Activated T-helper 2 cell treated with anti-CD3 and anti-CD28 coated beads, Interferon-gamma antibody, Interleukin-2, Interleukin-4, amounts not matched to agents 10 μg/mL and 5 μg/mL and 100 μg/mL, durations not matched to agents 14 hours and 24 hours and 36 hours (primary cell): ENCODE data around the gene CLPTM1L. TPM values are rescaled to one million over a fixed set of nuclear protein-coding genes. Genes with fewer than 3 reads are reported as not detected.
"Not testable (repeated sequence)": the region's sequence is repeated elsewhere in the genome, so short reads cannot be mapped to it uniquely, and the experiment has no call there.

Experiments
- DNase-seq: peaks from one replicate; pipeline ENCODE4 v3.0.0; 2021; ENCODE audit warnings: low spot score
- H3K27ac Mint-ChIP-seq: one replicate; pipeline ENCODE4 v1.8.0; 2021; ENCODE audit warnings: mixed read lengths
- H3K27me3 Mint-ChIP-seq: one replicate; pipeline ENCODE4 v1.8.0; 2021; ENCODE audit warnings: low read depth, mixed read lengths
- H3K36me3 Mint-ChIP-seq: one replicate; pipeline ENCODE4 v1.8.0; 2021; ENCODE audit warnings: low read depth, mixed read lengths
- H3K4me1 Mint-ChIP-seq: one replicate; pipeline ENCODE4 v1.8.0; 2021; ENCODE audit warnings: low read depth, mixed read lengths
- H3K4me3 Mint-ChIP-seq: one replicate; pipeline ENCODE4 v1.8.0; 2021; ENCODE audit warnings: low read depth, mild to moderate bottlenecking, moderate library complexity, mixed read lengths
- H3K9me3 Mint-ChIP-seq: one replicate; pipeline ENCODE4 v1.8.0; 2021; ENCODE audit warnings: mixed read lengths
- intact Hi-C: fragments of 100-400 bp; cut with micrococcal nuclease; formaldehyde crosslinking; loops from one replicate; pipeline ENCODE4 v1.15.1; 2023
- total RNA-seq: library from RNA; stranded (reverse); gene quantifications from 2 replicates; pipeline ENCODE4 v1.2.3, GENCODE V29; 2022

CLPTM1L gene
- total RNA-seq, 1 donor from 2014 or later, result 102 TPM

DNA sequence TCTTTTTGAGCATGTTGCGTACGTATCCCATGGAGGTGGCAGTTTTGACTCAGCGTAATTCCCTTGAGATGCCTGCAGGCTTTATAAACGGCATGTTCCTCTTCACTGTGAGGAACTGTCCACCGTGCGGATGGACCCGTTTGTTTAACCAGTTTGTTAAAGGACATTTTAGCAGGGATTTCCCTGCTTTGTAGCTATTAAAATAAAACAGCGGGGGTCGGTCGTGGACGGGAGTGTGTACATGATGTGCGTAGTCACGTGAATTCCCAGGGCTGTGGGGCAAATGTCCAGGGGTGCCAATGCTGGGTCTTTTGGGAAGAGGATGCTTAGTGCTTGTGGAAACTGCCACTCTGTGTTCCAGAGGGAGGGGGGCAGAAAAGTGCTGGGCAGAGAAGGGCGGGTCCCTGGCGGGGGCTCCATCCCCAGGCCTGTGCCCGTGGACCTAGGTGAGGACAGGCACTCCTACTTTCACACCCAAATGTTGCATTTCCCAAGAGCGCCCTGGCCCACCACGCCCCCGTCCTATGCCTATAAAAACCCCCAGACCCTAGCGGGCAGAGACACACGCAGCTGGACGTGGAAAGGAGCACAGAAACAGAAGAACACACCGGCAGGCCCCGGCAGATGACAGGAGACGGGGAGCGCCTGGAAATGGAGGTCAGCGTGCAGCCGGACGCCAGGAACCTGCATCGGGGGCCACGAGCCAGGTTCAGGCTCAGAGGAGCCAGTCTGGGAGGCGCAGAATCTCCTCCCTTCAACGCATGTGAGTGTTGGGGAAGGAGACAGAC is 46.0 kb downstream of the CLPTM1L start:
- intact Hi-C loops, result loop anchor here (10.0 kb wide), 1 partner anchor 46 kb away; the partner anchor contains the start of gene CLPTM1L
- H3K4me1 Mint-ChIP-seq, result peaks cover 5% of the 10 kb centered on the region
- H3K27me3 Mint-ChIP-seq, result peaks cover 22% of the 10 kb centered on the region
- no peak overlapping the region for H3K27ac Mint-ChIP-seq
- H3K36me3 Mint-ChIP-seq, result no peaks in the 10 kb centered on the region
- H3K4me3 Mint-ChIP-seq, result no peak overlapping the region
- no peak for DNase-seq
- H3K9me3 Mint-ChIP-seq, result no peaks in the 10 kb centered on the region

DNA sequence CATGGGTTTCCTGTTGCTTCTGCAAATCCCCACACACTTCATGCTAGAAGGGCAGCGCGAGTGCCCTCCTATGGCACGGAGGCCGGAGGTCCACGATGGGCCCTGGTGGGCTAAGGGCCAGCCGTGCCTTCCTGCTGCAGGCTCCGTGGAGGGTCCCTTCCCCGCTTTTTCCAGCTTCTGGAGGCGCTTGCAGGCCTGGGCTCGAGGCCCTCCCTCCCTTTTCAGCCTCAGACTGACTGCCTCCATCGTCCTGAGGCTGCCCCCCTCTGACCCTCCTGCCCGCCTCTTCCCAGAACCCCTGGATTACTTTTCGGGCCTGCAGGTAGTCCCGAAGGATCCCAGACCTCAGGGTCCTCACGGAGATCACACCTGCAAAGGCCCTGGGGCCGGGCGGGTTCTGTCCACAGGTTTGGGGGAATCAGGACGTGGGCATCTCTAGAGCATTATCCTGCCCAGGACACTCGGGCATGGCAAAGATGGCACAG is 46.8 kb downstream of the CLPTM1L start:
- Mint-ChIP-seq H3K27ac (no peak overlapping the region), H3K36me3 (no peaks in the 10 kb centered on the region), H3K27me3 (peaks cover 15% of the 10 kb centered on the region), H3K9me3 (no peaks in the 10 kb centered on the region), H3K4me3 (no peak overlapping the region), H3K4me1 (peaks cover 5% of the 10 kb centered on the region)
- intact Hi-C loops, result loop anchor here (10.0 kb wide), 1 partner anchor 47 kb away; the partner anchor contains the start of gene CLPTM1L
- DNase-seq, result no peak

DNA sequence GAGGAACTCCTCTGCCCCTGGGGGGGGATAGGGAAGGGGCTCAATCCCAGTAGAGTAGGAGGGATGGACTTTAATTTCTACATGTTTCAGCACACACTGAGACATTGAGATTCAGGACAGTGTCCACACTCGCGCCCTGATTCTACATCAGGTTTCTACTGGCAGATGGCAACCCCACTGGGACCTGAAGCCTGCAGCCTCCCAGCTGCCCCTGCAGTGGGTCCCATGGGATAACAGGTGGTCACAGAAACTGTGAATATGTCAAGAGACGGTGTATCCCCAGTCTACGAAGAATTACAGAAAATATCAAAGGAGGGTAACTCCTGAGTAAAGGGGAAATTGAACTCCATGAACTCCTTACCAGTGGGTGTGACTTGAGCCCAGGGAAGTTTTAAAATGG is 47.7 kb downstream of the CLPTM1L start:
- peaks cover 7% of the 10 kb centered on the region for H3K27me3 Mint-ChIP-seq
- H3K4me1 Mint-ChIP-seq, result peaks cover 6% of the 10 kb centered on the region
- no peak overlapping the region for H3K27ac Mint-ChIP-seq
- H3K36me3 Mint-ChIP-seq, result peaks cover 3% of the 10 kb centered on the region
- intact Hi-C loops, result loop anchor here (10.0 kb wide), 1 partner anchor 48 kb away; the partner anchor contains the start of gene CLPTM1L
- no peak overlapping the region for H3K4me3 Mint-ChIP-seq
- no peaks in the 10 kb centered on the region for H3K9me3 Mint-ChIP-seq
- DNase-seq, result no peak

GRCh38 chr5:1295650-1296037 is 49.3 kb downstream of the CLPTM1L start:
- peaks cover 6% of the 10 kb centered on the region for H3K4me1 Mint-ChIP-seq
- H3K27me3 Mint-ChIP-seq, result peaks cover 2% of the 10 kb centered on the region
- peaks cover 3% of the 10 kb centered on the region for H3K36me3 Mint-ChIP-seq
- DNase-seq, result no peak
- H3K4me3 Mint-ChIP-seq, result peak overlapping the region; percentile 60
- H3K27ac Mint-ChIP-seq, result no peak overlapping the region
- no peaks in the 10 kb centered on the region for H3K9me3 Mint-ChIP-seq
- intact Hi-C loops, result loop anchor here (10.0 kb wide), 1 partner anchor 49 kb away; the partner anchor contains the start of gene CLPTM1L

- peaks cover 3% of the 10 kb centered on the region for H3K36me3 Mint-ChIP-seq
- H3K9me3 Mint-ChIP-seq, result no peaks in the 10 kb centered on the region
- peak within 1 kb of the TSS; percentile 60 for H3K4me3 Mint-ChIP-seq
- intact Hi-C loops, result loop anchor here (10.0 kb wide), 1 partner anchor 50 kb away; the partner anchor contains the start of gene CLPTM1L
- H3K27ac Mint-ChIP-seq, result no peak within 1 kb of the TSS
- peak; percentile 66 for DNase-seq
- peaks cover 2% of the 10 kb centered on the region for H3K27me3 Mint-ChIP-seq
- peaks cover 6% of the 10 kb centered on the region for H3K4me1 Mint-ChIP-seq
Observed at GRCh38 chr5:1294835-1295649, 49.9 kb downstream of the CLPTM1L start, which contains the start of gene TERT. Gene TERT (minus strand): TSS chr5:1295068. CDS start chr5:1294989, 79 bp downstream.

DNA sequence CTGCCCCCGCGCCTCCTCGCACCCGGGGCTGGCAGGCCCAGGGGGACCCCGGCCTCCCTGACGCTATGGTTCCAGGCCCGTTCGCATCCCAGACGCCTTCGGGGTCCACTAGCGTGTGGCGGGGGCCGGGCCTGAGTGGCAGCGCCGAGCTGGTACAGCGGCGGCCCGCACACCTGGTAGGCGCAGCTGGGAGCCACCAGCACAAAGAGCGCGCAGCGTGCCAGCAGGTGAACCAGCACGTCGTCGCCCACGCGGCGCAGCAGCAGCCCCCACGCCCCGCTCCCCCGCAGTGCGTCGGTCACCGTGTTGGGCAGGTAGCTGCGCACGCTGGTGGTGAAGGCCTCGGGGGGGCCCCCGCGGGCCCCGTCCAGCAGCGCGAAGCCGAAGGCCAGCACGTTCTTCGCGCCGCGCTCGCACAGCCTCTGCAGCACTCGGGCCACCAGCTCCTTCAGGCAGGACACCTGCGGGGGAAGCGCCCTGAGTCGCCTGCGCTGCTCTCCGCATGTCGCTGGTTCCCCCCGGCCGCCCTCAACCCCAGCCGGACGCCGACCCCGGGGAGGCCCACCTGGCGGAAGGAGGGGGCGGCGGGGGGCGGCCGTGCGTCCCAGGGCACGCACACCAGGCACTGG is 50.6 kb downstream of the CLPTM1L start:
- peaks cover 2% of the 10 kb centered on the region for H3K27me3 Mint-ChIP-seq
- peak overlapping the region; percentile 37 for H3K4me3 Mint-ChIP-seq
- peaks cover 6% of the 10 kb centered on the region for H3K4me1 Mint-ChIP-seq
- H3K36me3 Mint-ChIP-seq, result peaks cover 3% of the 10 kb centered on the region
- no peak for DNase-seq
- H3K9me3 Mint-ChIP-seq, result no peaks in the 10 kb centered on the region
- no peak overlapping the region for H3K27ac Mint-ChIP-seq
- intact Hi-C loops, result loop anchor here (10.0 kb wide), 1 partner anchor 50 kb away; the partner anchor contains the start of gene CLPTM1L

DNA sequence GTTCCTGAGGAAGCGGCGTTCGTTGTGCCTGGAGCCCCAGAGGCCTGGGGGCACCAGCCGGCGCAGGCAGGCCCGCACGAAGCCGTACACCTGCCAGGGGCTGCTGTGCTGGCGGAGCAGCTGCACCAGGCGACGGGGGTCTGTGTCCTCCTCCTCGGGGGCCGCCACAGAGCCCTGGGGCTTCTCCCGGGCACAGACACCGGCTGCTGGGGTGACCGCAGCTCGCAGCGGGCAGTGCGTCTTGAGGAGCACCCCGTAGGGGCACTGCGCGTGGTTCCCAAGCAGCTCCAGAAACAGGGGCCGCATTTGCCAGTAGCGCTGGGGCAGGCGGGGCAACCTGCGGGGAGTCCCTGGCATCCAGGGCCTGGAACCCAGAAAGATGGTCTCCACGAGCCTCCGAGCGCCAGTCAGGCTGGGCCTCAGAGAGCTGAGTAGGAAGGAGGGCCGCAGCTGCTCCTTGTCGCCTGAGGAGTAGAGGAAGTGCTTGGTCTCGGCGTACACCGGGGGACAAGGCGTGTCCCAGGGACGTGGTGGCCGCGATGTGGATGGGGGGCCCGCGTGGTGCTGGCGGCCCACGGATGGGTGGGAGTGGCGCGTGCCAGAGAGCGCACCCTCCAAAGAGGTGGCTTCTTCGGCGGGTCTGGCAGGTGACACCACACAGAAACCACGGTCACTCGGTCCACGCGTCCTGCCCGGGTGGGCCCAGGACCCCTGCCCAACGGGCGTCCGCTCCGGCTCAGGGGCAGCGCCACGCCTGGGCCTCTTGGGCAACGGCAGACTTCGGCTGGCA is 51.3 kb downstream of the CLPTM1L start:
- no peak for DNase-seq
- intact Hi-C loops, result loop anchor here (10.0 kb wide), 1 partner anchor 51 kb away; the partner anchor contains the start of gene CLPTM1L
- Mint-ChIP-seq H3K36me3 (peaks cover 5% of the 10 kb centered on the region), H3K27ac (peak overlapping the region; percentile 7), H3K4me1 (peaks cover 6% of the 10 kb centered on the region), H3K9me3 (peaks cover 2% of the 10 kb centered on the region), H3K4me3 (peak overlapping the region; percentile 64), H3K27me3 (peaks cover 2% of the 10 kb centered on the region)

- no peak for DNase-seq
- Mint-ChIP-seq H3K27ac (no peak overlapping the region), H3K27me3 (peaks cover 2% of the 10 kb centered on the region), H3K4me3 (peak overlapping the region; percentile 21), H3K9me3 (peaks cover 9% of the 10 kb centered on the region), H3K36me3 (peaks cover 12% of the 10 kb centered on the region), H3K4me1 (peaks cover 6% of the 10 kb centered on the region)
- intact Hi-C loops, result loop anchor here (10.0 kb wide), 1 partner anchor 52 kb away; the partner anchor contains the start of gene CLPTM1L
Observed at GRCh38 chr5:1292846-1293415, 52.0 kb downstream of the CLPTM1L start.

GRCh38 chr5:1292139-1292538 is 52.8 kb downstream of the CLPTM1L start:
- H3K27me3 Mint-ChIP-seq, result peaks cover 2% of the 10 kb centered on the region
- intact Hi-C loops, result loop anchor here (10.0 kb wide), 1 partner anchor 53 kb away; the partner anchor contains the start of gene CLPTM1L
- peaks cover 6% of the 10 kb centered on the region for H3K4me1 Mint-ChIP-seq
- peaks cover 10% of the 10 kb centered on the region for H3K9me3 Mint-ChIP-seq
- no peak overlapping the region for H3K27ac Mint-ChIP-seq
- DNase-seq, result no peak
- no peak overlapping the region for H3K4me3 Mint-ChIP-seq
- H3K36me3 Mint-ChIP-seq, result peaks cover 18% of the 10 kb centered on the region

GRCh38 chr5:1291611-1292080 is 53.3 kb downstream of the CLPTM1L start:
- intact Hi-C loops, result loop anchor here (10.0 kb wide), 1 partner anchor 53 kb away; the partner anchor contains the start of gene CLPTM1L
- Mint-ChIP-seq H3K27me3 (peaks cover 2% of the 10 kb centered on the region), H3K36me3 (peaks cover 21% of the 10 kb centered on the region), H3K4me3 (no peak overlapping the region), H3K27ac (no peak overlapping the region), H3K4me1 (peaks cover 6% of the 10 kb centered on the region), H3K9me3 (peaks cover 10% of the 10 kb centered on the region)
- DNase-seq, result no peak

DNA sequence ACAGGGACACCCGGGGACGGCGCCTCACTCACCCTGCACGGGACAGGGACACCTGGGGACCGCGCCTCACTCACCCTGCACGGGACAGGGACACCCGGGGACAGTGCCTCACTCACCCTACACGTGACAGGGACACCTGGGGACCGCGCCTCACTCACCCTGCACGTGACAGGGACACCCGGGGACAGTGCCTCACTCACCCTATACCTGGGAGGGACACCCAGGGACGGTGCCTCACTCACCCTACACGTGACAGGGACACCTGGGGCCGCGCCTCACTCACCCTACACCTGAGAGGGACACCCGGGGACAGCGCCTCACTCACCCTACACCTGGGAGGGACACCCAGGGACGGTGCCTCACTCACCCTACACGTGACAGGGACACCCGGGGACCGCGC is 53.9 kb downstream of the CLPTM1L start:
- not testable (repeated sequence) for DNase-seq, H3K9me3 Mint-ChIP-seq, H3K4me3 Mint-ChIP-seq, H3K4me1 Mint-ChIP-seq, H3K27ac Mint-ChIP-seq, H3K27me3 Mint-ChIP-seq
- intact Hi-C loops, result loop anchor here (10.0 kb wide), 1 partner anchor 54 kb away; the partner anchor contains the start of gene CLPTM1L
- peaks cover 26% of the 10 kb centered on the region for H3K36me3 Mint-ChIP-seq
